ENCODE measurements around the gene ACSL4.
"Not testable (repeated sequence)": the region's sequence is repeated elsewhere in the genome, so short reads cannot be mapped to it uniquely, and the experiment has no call there.

Gene ACSL4

GRCh38 chrX:109728173-109728535 is 4.9 kb downstream of the ACSL4 start:
- no peak for DNase-seq (ENCODE audit: low spot score)

GRCh38 chrX:109724971-109725370 is 8.1 kb downstream of the ACSL4 start:
- DNase-seq (ENCODE audit: low spot score), result not testable (repeated sequence)

- DNase-seq (ENCODE audit: low spot score), result no peak
Measured at GRCh38 chrX:109720947-109721346, 12.1 kb downstream of the ACSL4 start.

- no peak for DNase-seq (ENCODE audit: low spot score)
Measured at GRCh38 chrX:109719264-109719663, 13.8 kb downstream of the ACSL4 start.

- DNase-seq (ENCODE audit: low spot score), result no peak
Measured at GRCh38 chrX:109716431-109717028, 16.5 kb downstream of the ACSL4 start.

GRCh38 chrX:109714340-109714958 is 18.6 kb downstream of the ACSL4 start:
- no peak for DNase-seq (ENCODE audit: low spot score)

- no peak for DNase-seq (ENCODE audit: low spot score)
Measured at GRCh38 chrX:109710181-109710580, 22.9 kb downstream of the ACSL4 start.

- peak; percentile 49 for DNase-seq (ENCODE audit: low spot score)
Measured at GRCh38 chrX:109709129-109709631, 23.9 kb downstream of the ACSL4 start.

- DNase-seq (ENCODE audit: low spot score), result no peak
Measured at GRCh38 chrX:109707720-109708119, 25.3 kb downstream of the ACSL4 start.

- DNase-seq (ENCODE audit: low spot score), result no peak
Measured at GRCh38 chrX:109707319-109707718, 25.7 kb downstream of the ACSL4 start.

- DNase-seq (ENCODE audit: low spot score), result no peak
Measured at GRCh38 chrX:109704563-109704962, 28.5 kb downstream of the ACSL4 start.

GRCh38 chrX:109697855-109698254 is 35.2 kb downstream of the ACSL4 start:
- no peak for DNase-seq (ENCODE audit: low spot score)

- DNase-seq (ENCODE audit: low spot score), result no peak
Measured at GRCh38 chrX:109696146-109696740, 36.8 kb downstream of the ACSL4 start.

- DNase-seq (ENCODE audit: low spot score), result no peak
Measured at GRCh38 chrX:109695637-109696036, 37.4 kb downstream of the ACSL4 start.

GRCh38 chrX:109691752-109692151 is 41.3 kb downstream of the ACSL4 start:
- DNase-seq (ENCODE audit: low spot score), result no peak

- no peak for DNase-seq (ENCODE audit: low spot score)
Measured at GRCh38 chrX:109691277-109691676, 41.8 kb downstream of the ACSL4 start.

- no peak for DNase-seq (ENCODE audit: low spot score)
Measured at GRCh38 chrX:109687903-109688302, 45.2 kb downstream of the ACSL4 start.

- no peak for DNase-seq (ENCODE audit: low spot score)
Measured at GRCh38 chrX:109685656-109686078, 47.4 kb downstream of the ACSL4 start.

GRCh38 chrX:109684136-109684535 is 48.9 kb downstream of the ACSL4 start:
- DNase-seq (ENCODE audit: low spot score), result no peak

- DNase-seq (ENCODE audit: low spot score), result no peak
Measured at GRCh38 chrX:109681475-109682081, 51.5 kb downstream of the ACSL4 start.

- DNase-seq (ENCODE audit: low spot score), result no peak
Measured at GRCh38 chrX:109679820-109680219, 53.2 kb downstream of the ACSL4 start.

GRCh38 chrX:109672239-109672638 is 60.8 kb downstream of the ACSL4 start:
- no peak for DNase-seq (ENCODE audit: low spot score)

- not testable (repeated sequence) for DNase-seq (ENCODE audit: low spot score)
Measured at GRCh38 chrX:109671170-109671569, 61.9 kb downstream of the ACSL4 start.
